Fibroblast of the aortic adventitia (primary cell): ENCODE data around the gene CDT1. TPM values are rescaled to one million over a fixed set of nuclear protein-coding genes. Genes with fewer than 3 reads are reported as not detected.

ENCODE experiments used
- DNase-seq: peaks from one replicate; pipeline ENCODE4 v3.0.0-alpha.2; 2010; ENCODE audit warnings: low read depth
- H3K4me3 ChIP-seq: 2 replicates; pipeline ENCODE4 v1.5.1; 2011; ENCODE audit warnings: low read depth, mild to moderate bottlenecking, control low read depth, low read length, moderate library complexity
- total RNA-seq: library from RNA; depleted of rRNA; stranded (reverse); fragments of >200 nt; gene quantifications from 2 replicates; pipeline ENCODE4 v1.2.3, GENCODE V29; 2012; ENCODE audit warnings: low replicate concordance
- TF ChIP-seq, protein P1 (sequence below): IDR thresholded peaks from 2 replicates; pipeline ENCODE4 v1.5.1; 2011; ENCODE audit warnings: mild to moderate bottlenecking, low read length, control low read depth, inconsistent platforms; ENCODE audit not compliant: insufficient read depth

Gene CDT1
- total RNA-seq, 1 donor: 26.8 TPM

DNA sequence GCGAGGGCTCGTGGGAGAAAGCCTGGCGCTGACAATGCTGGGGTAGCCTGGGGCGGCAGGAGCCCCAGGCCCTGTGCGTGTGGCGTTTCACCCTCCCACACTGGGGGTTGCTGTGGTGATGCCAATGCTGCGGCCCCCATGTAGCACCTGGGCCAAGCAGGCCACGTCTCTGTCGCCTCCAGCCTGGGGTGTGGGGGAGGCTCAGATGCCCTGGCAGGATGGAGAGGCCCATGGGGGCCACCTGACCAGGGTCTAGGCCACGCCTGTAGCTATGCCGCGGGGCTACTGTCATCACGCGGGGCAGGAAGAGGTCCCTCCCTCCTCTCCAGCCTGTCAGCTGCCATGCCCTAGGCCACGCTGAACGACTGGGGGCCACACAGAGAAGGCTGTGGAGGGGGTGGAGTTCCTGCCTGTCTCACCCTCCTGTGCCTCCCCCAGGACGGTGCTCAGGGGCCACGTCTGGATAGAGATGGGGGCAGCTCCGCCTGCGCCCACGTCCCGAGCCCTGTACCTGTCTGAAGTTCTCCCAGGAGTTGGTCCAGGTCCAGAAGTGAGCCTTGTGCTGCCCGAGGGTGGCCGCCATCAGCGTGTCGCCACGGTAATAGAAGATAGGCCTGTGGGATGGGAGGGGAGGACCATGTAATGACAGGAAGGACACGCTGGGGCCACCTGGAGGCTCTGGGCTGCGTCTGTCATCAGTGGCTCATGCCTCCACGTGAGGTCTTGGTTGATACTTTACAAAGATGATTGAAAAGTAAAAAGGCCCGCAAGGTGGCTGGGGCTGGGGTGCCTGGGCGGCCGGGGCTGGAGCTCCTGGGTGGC, 20.9 kb downstream of the CDT1 start:
- H3K4me3 ChIP-seq: no peak overlapping the region
- no peak for DNase-seq
- TF ChIP-seq, protein P1, sequence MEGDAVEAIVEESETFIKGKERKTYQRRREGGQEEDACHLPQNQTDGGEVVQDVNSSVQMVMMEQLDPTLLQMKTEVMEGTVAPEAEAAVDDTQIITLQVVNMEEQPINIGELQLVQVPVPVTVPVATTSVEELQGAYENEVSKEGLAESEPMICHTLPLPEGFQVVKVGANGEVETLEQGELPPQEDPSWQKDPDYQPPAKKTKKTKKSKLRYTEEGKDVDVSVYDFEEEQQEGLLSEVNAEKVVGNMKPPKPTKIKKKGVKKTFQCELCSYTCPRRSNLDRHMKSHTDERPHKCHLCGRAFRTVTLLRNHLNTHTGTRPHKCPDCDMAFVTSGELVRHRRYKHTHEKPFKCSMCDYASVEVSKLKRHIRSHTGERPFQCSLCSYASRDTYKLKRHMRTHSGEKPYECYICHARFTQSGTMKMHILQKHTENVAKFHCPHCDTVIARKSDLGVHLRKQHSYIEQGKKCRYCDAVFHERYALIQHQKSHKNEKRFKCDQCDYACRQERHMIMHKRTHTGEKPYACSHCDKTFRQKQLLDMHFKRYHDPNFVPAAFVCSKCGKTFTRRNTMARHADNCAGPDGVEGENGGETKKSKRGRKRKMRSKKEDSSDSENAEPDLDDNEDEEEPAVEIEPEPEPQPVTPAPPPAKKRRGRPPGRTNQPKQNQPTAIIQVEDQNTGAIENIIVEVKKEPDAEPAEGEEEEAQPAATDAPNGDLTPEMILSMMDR: no peak

DNA sequence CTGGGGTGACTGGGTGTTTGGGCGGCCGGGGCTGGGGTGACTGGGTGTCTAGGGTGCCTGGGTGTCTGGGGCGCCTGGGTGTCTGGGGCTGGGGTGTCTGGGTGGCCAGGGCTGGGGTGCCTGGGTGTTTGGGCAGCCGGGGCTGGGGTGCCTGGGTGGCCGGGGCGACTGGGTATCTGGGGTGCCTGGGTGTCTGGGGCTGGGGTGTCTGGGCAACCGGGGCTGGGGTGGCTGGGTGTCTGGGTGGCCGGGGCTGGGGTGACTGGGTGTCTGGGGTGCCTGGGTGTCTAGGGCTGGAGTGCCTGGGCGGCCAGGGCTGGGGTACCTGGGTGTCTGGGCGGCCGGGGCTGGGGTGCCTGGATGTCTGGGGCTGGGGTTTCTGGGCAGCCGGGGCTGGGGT, 21.6 kb downstream of the CDT1 start:
- no peak for DNase-seq
- H3K4me3 ChIP-seq: no peak overlapping the region
- TF ChIP-seq, protein P1: no peak

DNA sequence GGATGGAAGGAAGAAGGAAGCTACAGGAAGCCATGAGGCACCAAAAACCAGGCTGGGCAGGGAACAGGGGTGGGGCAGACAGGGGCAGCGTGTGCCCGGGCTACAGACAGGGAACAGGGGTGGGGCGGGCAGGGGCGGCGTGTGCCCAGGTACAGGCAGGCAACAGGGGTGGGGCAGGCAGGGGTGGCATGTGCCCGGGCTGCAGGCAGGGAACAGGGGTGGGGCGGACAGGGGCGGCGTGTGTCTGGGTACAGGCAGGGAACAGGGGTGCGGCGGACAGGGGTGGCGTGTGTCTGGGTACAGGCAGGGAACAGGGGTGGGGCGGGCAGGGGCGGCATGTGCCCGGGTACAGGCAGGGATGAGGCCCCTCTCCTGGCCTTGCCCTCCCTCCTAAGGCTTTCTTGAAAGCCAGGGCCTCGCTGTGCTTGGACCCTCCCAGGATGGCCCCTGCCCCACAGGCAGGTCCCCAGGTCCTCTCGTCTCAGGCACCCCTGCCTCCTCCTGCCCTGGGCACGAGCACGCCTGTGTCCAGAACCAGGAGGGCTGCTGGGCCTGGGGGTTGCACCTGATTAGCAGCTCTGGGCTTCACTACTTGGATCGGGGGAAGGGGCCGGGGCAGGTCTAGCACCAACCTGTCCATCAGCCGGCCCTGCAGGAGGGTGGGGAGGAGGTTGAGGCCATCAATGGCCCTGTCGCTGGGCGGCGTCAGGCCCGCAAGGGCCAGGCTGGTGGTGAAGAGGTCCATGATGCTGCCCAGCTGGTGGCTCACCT, 22.7 kb downstream of the CDT1 start:
- TF ChIP-seq, protein P1: no peak
- no peak overlapping the region for H3K4me3 ChIP-seq
- DNase-seq: no peak

DNA sequence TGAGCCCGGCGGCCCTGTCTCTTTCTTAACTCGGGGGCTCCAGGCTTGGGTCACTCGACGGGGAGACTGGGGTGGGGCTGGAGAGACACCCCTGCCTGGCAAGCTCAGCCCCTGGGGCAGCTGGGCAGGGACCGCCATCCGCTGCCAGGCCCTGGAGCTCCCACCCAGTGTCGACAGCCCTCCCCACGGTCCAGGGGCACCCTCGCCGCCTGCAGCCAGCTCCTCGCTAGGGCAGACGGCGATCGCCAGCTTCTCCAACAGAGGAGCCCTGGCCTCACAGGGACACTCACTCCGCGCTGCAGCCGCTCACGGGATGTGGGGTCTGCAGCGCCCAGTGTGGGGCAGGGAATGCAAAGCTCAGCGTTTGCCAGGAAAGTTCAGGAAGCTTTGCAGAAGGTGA, 24.1 kb downstream of the CDT1 start:
- no peak overlapping the region for H3K4me3 ChIP-seq
- TF ChIP-seq, protein P1: no peak
- DNase-seq: no peak

DNA sequence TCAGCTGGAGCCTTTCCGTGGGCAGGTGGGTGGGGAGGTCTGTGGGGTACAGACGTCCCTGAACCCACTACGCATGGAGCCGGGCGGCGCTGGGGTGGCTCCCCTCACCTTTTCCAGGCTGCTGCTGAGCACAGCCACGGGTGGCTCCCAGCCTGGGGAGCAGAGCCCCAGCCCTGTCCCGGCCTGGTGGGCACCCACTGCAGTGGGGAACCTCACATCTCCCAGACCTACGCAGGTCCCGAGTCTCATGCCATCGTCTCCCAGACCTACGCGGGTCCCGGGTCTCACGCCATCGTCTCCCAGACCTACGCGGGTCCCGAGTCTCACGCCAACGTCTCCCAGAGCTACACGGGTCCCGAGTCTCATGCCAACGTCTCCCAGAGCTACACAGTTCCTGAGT, 25.1 kb downstream of the CDT1 start:
- TF ChIP-seq, protein P1: no peak
- no peak for DNase-seq
- no peak overlapping the region for H3K4me3 ChIP-seq

DNA sequence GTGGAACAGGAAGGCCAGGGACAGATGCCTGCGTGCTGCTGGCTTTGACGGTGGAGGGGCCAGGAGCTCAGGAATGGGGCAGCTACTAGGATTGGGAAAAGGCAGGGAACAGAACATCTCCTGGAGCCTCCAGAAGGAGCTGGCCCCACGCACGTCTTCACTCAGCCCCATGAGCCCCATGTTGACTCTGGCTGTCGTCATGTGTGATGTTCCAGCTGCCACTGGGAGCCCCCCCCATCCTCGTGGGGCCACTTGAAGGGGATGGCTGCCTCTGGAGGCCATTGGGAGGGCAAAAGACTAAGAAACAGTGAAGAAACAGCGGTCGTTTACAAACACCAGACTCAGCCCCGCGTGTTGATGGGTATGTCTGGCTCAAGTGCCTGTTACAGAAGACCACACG, 26.7 kb downstream of the CDT1 start:
- TF ChIP-seq, protein P1: no peak
- H3K4me3 ChIP-seq: no peak overlapping the region
- no peak for DNase-seq
